Liver (tissue), 9 donors: ENCODE data around the gene TSHZ3. TPM values are rescaled to one million over a fixed set of nuclear protein-coding genes. Genes with fewer than 3 reads are reported as not detected.

Experiments
- DNase-seq: peaks from one replicate; pipeline ENCODE4 v3.0.0-alpha.2; 2017; ENCODE audit warnings: low spot score
- H3K27ac ChIP-seq, 2 donors: one replicate each; pipeline ENCODE4 v1.7.0; 2013; ENCODE audit warnings: inconsistent platforms in 2 of 2, low read length in 2 of 2, control low read depth in 1 of 2, low read depth in 1 of 2, mild to moderate bottlenecking in 1 of 2
- H3K27me3 ChIP-seq, 4 donors: one replicate each; pipeline versions ENCODE4 v1.6.1 to v1.7.0; 2013; ENCODE audit warnings: low read length in 3 of 4, inconsistent platforms in 1 of 4, mild to moderate bottlenecking in 1 of 4, moderate library complexity in 1 of 4; ENCODE audit not compliant: control insufficient read depth in 4 of 4, insufficient read depth in 4 of 4
- H3K36me3 ChIP-seq, 4 donors: one replicate each; pipeline versions ENCODE4 v1.6.1 to v1.7.0; 2013; ENCODE audit warnings: low read length in 3 of 4, mild to moderate bottlenecking in 3 of 4, low read depth in 1 of 4, moderate library complexity in 1 of 4; ENCODE audit not compliant: control insufficient read depth in 4 of 4, insufficient read depth in 3 of 4
- H3K4me1 ChIP-seq, 4 donors: one replicate each; pipeline versions ENCODE4 v1.6.1 to v1.7.0; 2013; ENCODE audit warnings: low read length in 3 of 4, mild to moderate bottlenecking in 3 of 4, moderate library complexity in 1 of 4; ENCODE audit not compliant: control insufficient read depth in 4 of 4, insufficient read depth in 4 of 4
- H3K4me3 ChIP-seq, 3 donors: one replicate each; pipeline versions ENCODE4 v1.6.1 to v1.7.0; 2013; ENCODE audit warnings: low read length in 3 of 3, control low read depth in 1 of 3, low read depth in 1 of 3, mild to moderate bottlenecking in 1 of 3
- H3K9ac ChIP-seq, 2 donors: one replicate each; pipeline ENCODE4 v1.7.0; 2013; ENCODE audit warnings: low read length in 2 of 2, mild to moderate bottlenecking in 2 of 2, moderate library complexity in 2 of 2, control low read depth in 1 of 2, low read depth in 1 of 2
- H3K9me3 ChIP-seq, 4 donors: one replicate each; pipeline versions ENCODE4 v1.6.1 to v1.7.0; 2013; ENCODE audit warnings: low read length in 3 of 4; ENCODE audit not compliant: control insufficient read depth in 4 of 4
- ATF3 ChIP-seq: IDR thresholded peaks from 2 replicates; pipeline ENCODE4 v1.6.1; 2016; ENCODE audit warnings: antibody characterized with exemption
- CTCF ChIP-seq: fragments of 150-350 bp; IDR thresholded peaks from 2 replicates; pipeline ENCODE4 v1.5.1; 2017; ENCODE audit warnings: improper control_type of control experiment, low read depth, low read length; ENCODE audit not compliant: missing input control
- EGR1 ChIP-seq, 2 donors: IDR thresholded peaks; 2 replicates each; pipeline ENCODE4 v1.6.1; 2016 to 2018; ENCODE audit warnings: antibody characterized with exemption in 2 of 2, low read depth in 2 of 2
- GABPA ChIP-seq, 2 donors: IDR thresholded peaks in 1 of 2; conservative IDR thresholded peaks in 1 of 2; 2 replicates each; pipeline ENCODE4 v1.6.1; 2016; ENCODE audit warnings: antibody characterized with exemption in 2 of 2, mild to moderate bottlenecking in 1 of 2, moderate library complexity in 1 of 2
- HNF4A ChIP-seq, 2 donors: conservative IDR thresholded peaks; 2 replicates each; pipeline ENCODE4 v1.6.1; 2016; ENCODE audit warnings: antibody characterized with exemption in 2 of 2, mild to moderate bottlenecking in 2 of 2
- HNF4G ChIP-seq: IDR thresholded peaks from 2 replicates; pipeline ENCODE4 v1.6.1; 2016; ENCODE audit warnings: antibody characterized with exemption
- JUND ChIP-seq, 2 donors: IDR thresholded peaks; 2 replicates each; pipeline ENCODE4 v1.6.1; 2016; ENCODE audit warnings: antibody characterized with exemption in 2 of 2
- RAD21 ChIP-seq, 2 donors: IDR thresholded peaks; 2 replicates each; pipeline ENCODE4 v1.6.1; 2016; ENCODE audit warnings: antibody characterized with exemption in 2 of 2, mild to moderate bottlenecking in 2 of 2
- REST ChIP-seq: IDR thresholded peaks from 2 replicates; pipeline ENCODE4 v1.6.1; 2016; ENCODE audit warnings: antibody characterized with exemption, mild to moderate bottlenecking
- RXRA ChIP-seq, 2 donors: IDR thresholded peaks; 2 replicates each; pipeline ENCODE4 v1.6.1; 2017 to 2018; ENCODE audit warnings: antibody characterized with exemption in 2 of 2, mild to moderate bottlenecking in 1 of 2
- SP1 ChIP-seq: IDR thresholded peaks from 2 replicates; pipeline ENCODE4 v1.6.1; 2018; ENCODE audit warnings: antibody characterized with exemption, mild to moderate bottlenecking
- TAF1 ChIP-seq: conservative IDR thresholded peaks from 2 replicates; pipeline ENCODE4 v1.6.1; 2016; ENCODE audit warnings: antibody characterized with exemption, mild to moderate bottlenecking
- YY1 ChIP-seq: IDR thresholded peaks from 2 replicates; pipeline ENCODE4 v1.6.1; 2016; ENCODE audit warnings: antibody characterized with exemption, mild to moderate bottlenecking
- ZBTB33 ChIP-seq: IDR thresholded peaks from 2 replicates; pipeline ENCODE4 v1.6.1; 2016; ENCODE audit warnings: antibody characterized with exemption
- WGBS: extraction: QIAGEN DNeasy Blood & Tissue Kit; methylation state at CpG from one replicate; pipeline ENCODE4 v1.1.7; 2013; 5-methylcytosine and 5-hydroxymethylcytosine counted together
- polyA plus RNA-seq, 2 donors: library from polyadenylated mRNA; stranded (reverse) in 1 of 2; unstranded in 1 of 2; fragments of 200-250 nt in 1 of 2; fragments of >200 nt in 1 of 2; fragmentation: Nextera tagmentation in 1 of 2; extraction: Ambion mirVana in 1 of 2; gene quantifications; one replicate each; pipeline versions ENCODE4 v1.2.1 to v1.2.3, GENCODE V29; 2013 to 2015
- total RNA-seq, 2 donors: library from RNA; depleted of rRNA; stranded (reverse); fragments of >200 nt; gene quantifications; one replicate each; pipeline ENCODE4 v1.2.3, GENCODE V29; 2014
- donor health status: healthy.
- donor health status: healthy.
- donor health status: healthy.
- donor health status: healthy.
- donor health status: healthy.

The TSHZ3 gene
- total and polyA plus RNA-seq, 4 donors: 0.42 to 3.3 (median 0.68) TPM

- DNase-seq: no peak
- no peak overlapping the region for H3K9ac ChIP-seq
- H3K27ac ChIP-seq: no peak overlapping the region
- peaks cover 0 to 2% (median 0%) of the 10 kb centered on the region in 4 donors for H3K27me3 ChIP-seq
- TF ChIP-seq SP1 (no peak), TAF1 (no peak), YY1 (no peak), HNF4A (conservative IDR thresholded peaks at IDR 0.05) (no peak), ZBTB33 (no peak), REST (no peak), JUND (IDR thresholded peaks at IDR 0.05) (no peak), GABPA (IDR thresholded peaks at IDR 0.05 in 1 of 2, conservative IDR thresholded peaks at IDR 0.05 in 1 of 2) (no peak), RXRA (IDR thresholded peaks at IDR 0.05) (no peak), RAD21 (IDR thresholded peaks at IDR 0.05) (no peak), EGR1 (IDR thresholded peaks at IDR 0.05; ENCODE audit: low read depth in 2 of 2) (no peak), CTCF (no peak), HNF4G (no peak), ATF3 (no peak)
- no peaks in the 10 kb centered on the region for H3K36me3 ChIP-seq
- peaks cover 0 to 4% (median 0%) of the 10 kb centered on the region in 4 donors for H3K9me3 ChIP-seq
- WGBS: 72% methylated on average over 4 of the region's 4 CpGs
- no peak overlapping the region for H3K4me3 ChIP-seq
- H3K4me1 ChIP-seq: no peaks in the 10 kb centered on the region
These were observed 115.9 kb downstream of the TSHZ3 start for GRCh38 chr19:31233295-31233800.

- H3K36me3 ChIP-seq: no peaks in the 10 kb centered on the region
- no peak overlapping the region for H3K4me3 ChIP-seq
- peaks cover 0 to 3% (median 0%) of the 10 kb centered on the region in 4 donors for H3K27me3 ChIP-seq
- H3K27ac ChIP-seq: no peak overlapping the region
- no peak overlapping the region for H3K9ac ChIP-seq
- peaks cover 0 to 4% (median under 1%) of the 10 kb centered on the region in 4 donors for H3K9me3 ChIP-seq
- TF ChIP-seq ATF3 (no peak), GABPA (IDR thresholded peaks at IDR 0.05 in 1 of 2, conservative IDR thresholded peaks at IDR 0.05 in 1 of 2) (no peak), JUND (IDR thresholded peaks at IDR 0.05) (no peak), HNF4G (no peak)
- DNase-seq: no peak
- 80% methylated on average over 3 of the region's 3 CpGs for WGBS
- H3K4me1 ChIP-seq: no peaks in the 10 kb centered on the region
These were observed 116.4 kb downstream of the TSHZ3 start for GRCh38 chr19:31232871-31233270.
